GM12878 (cell line): ENCODE results near the gene ALDH1L1. TPM values are rescaled to one million over a fixed set of nuclear protein-coding genes. Genes with fewer than 3 reads are reported as not detected.

Experiments used
- ATAC-seq: fragments of 200-7000 bp; cut with Tn5 transposase; 3 replicates; pipeline ENCODE4 v1.9.1; 2020; ENCODE audit warnings: mild to moderate bottlenecking, moderate library complexity
- BruUV-seq: library from RNA; stranded (reverse); fragments of 400-500 nt; replicated peaks from 2 replicates; lab custom pipeline; 2021; lab: Mats Ljungman, UMichigan
- CTCF ChIA-PET: fragments of 300-600 bp; sonication (Branson Sonifier 250); formaldehyde crosslinking; extraction: SDS; loops from one replicate; lab custom pipeline; 2021; ENCODE audit warnings: inconsistent platforms; lab: Yijun Ruan, JAX
- POLR2A ChIA-PET: fragments of 350-600 bp; formaldehyde crosslinking; extraction: SDS; loops from one replicate; lab custom pipeline; 2021; ENCODE audit warnings: inconsistent platforms; lab: Charles Lee
- RAD21 ChIA-PET: fragments of 300-600 bp; sonication (Branson Sonifier 250); formaldehyde crosslinking; loops from one replicate; lab custom pipeline; 2023; ENCODE audit warnings: antibody characterized with exemption; ENCODE audit not compliant: unreplicated experiment; lab: Charles Lee
- SMC1A ChIA-PET: fragments of 300-600 bp; sonication (Branson Sonifier 250); formaldehyde crosslinking; loops from one replicate; lab custom pipeline; 2023; ENCODE audit not compliant: unreplicated experiment, uncharacterized antibody; lab: Charles Lee
- DNase-seq: peaks from one replicate; pipeline ENCODE4 v3.0.0-alpha.2; 2011; ENCODE audit warnings: low read depth, low spot score
- FAIRE-seq: peaks from 3 replicates; lab custom pipeline; 2011; peaks lifted over from hg19 to GRCh38; lab: Jason Lieb, UNC
- H2AFZ ChIP-seq: 2 replicates; pipeline ENCODE4 v1.6.0; 2011; ENCODE audit warnings: low read depth, low read length, control low read depth; ENCODE audit not compliant: control insufficient read depth
- H3K27ac ChIP-seq: 2 replicates; pipeline ENCODE4 v1.5.1; 2011; ENCODE audit warnings: control low read depth; ENCODE audit not compliant: control insufficient read depth, insufficient read depth
- H3K27me3 ChIP-seq, 2 experiments: replicated peaks in 1 of 2; 2 replicates each; pipeline versions ENCODE4 v1.6.0 to v1.6.1; 2011; ENCODE audit warnings: low read length in 1 of 2; ENCODE audit not compliant: control insufficient read depth in 2 of 2, insufficient read depth in 2 of 2
- H3K36me3 ChIP-seq, 2 experiments: 2 replicates each; pipeline ENCODE4 v1.5.1; 2011; ENCODE audit warnings: low read length in 1 of 2; ENCODE audit not compliant: control insufficient read depth in 2 of 2, insufficient read depth in 2 of 2
- H3K4me1 ChIP-seq: 2 replicates; pipeline ENCODE4 v1.6.1; 2011; ENCODE audit warnings: mild to moderate bottlenecking, low read length, moderate library complexity, mixed read lengths; ENCODE audit not compliant: control insufficient read depth, insufficient read depth
- H3K4me2 ChIP-seq: 2 replicates; pipeline ENCODE4 v1.6.0; 2011; ENCODE audit warnings: control low read depth; ENCODE audit not compliant: control insufficient read depth, insufficient read depth
- H3K4me3 ChIP-seq: fragments of 200-600 bp; sonication (generic); 2 replicates; pipeline ENCODE4 v1.5.1; 2016
- H3K79me2 ChIP-seq: 2 replicates; pipeline ENCODE4 v1.6.0; 2011; ENCODE audit warnings: low read length; ENCODE audit not compliant: control insufficient read depth, insufficient read depth
- H3K9ac ChIP-seq: 2 replicates; pipeline ENCODE4 v1.8.0; 2011; ENCODE audit warnings: low read length, control low read depth, mixed read lengths; ENCODE audit not compliant: control insufficient read depth, insufficient read depth
- H3K9me3 ChIP-seq: replicated peaks from 3 replicates; pipeline ENCODE4 v1.5.1; 2011; ENCODE audit warnings: mild to moderate bottlenecking, low read length; ENCODE audit not compliant: control insufficient read depth, insufficient read depth
- H4K20me1 ChIP-seq: 2 replicates; pipeline ENCODE4 v1.6.0; 2011; ENCODE audit not compliant: control insufficient read depth, insufficient read depth
- E2F8 ChIP-seq: fragments of 450-650 bp; IDR thresholded peaks from 2 replicates; pipeline ENCODE4 v1.6.1; 2018; ENCODE audit warnings: mild to moderate bottlenecking, low read depth, moderate library complexity; ENCODE audit not compliant: partially characterized antibody
- IKZF1 ChIP-seq: fragments of 450-650 bp; conservative IDR thresholded peaks from 2 replicates; pipeline ENCODE4 v1.6.1; 2017; ENCODE audit warnings: antibody characterized with exemption, mild to moderate bottlenecking
- MEF2B ChIP-seq: fragments of 450-650 bp; IDR thresholded peaks from 2 replicates; pipeline ENCODE4 v1.6.1; 2018; ENCODE audit warnings: mild to moderate bottlenecking, moderate library complexity; ENCODE audit not compliant: partially characterized antibody, poor library complexity, severe bottlenecking
- MTA2 ChIP-seq: fragments of 450-650 bp; IDR thresholded peaks from 2 replicates; pipeline ENCODE4 v1.6.1; 2016; ENCODE audit warnings: low read depth, mild to moderate bottlenecking, moderate library complexity
- WGBS: methylation state at CpG from one replicate; pipeline ENCODE4 v1.1.6; 2016; ENCODE audit warnings: low lambda C conversion rate; ENCODE audit not compliant: insufficient replicate concordance, insufficient coverage; ENCODE audit errors: missing lambda C conversion rate; 5-methylcytosine and 5-hydroxymethylcytosine counted together
- in situ Hi-C: fragments of 300-500 bp; cut with MboI; formaldehyde crosslinking; loops from 9 replicates; pipeline ENCODE4 v1.14.3; 2018; ENCODE audit warnings: mixed read lengths
- intact Hi-C: fragments of 100-400 bp; cut with micrococcal nuclease; formaldehyde crosslinking; loops from one replicate; pipeline ENCODE4 v1.14.2; 2022; ENCODE audit not compliant: unreplicated experiment
- polyA plus RNA-seq, 11 experiments: library from polyadenylated mRNA; depleted of rRNA in 4 of 11; unstranded in 6 of 11; stranded (reverse) in 5 of 11; fragments of >200 nt; fragmentation: Nextera tagmentation in 4 of 11; fragmentation: Illumina TruSeq in 1 of 11; extraction: Ambion mirVana in 4 of 11; extraction: Trizol in 1 of 11; gene quantifications; 1 replicate in 1 of 11; 2 replicates in 10 of 11; pipeline versions ENCODE4 v1.2.1 to v1.2.3, GENCODE V29; 2011 to 2016; ENCODE audit warnings: inconsistent platforms in 2 of 11, missing spikeins in 2 of 11, low read depth in 1 of 11
- total RNA-seq, 4 experiments: library from RNA; depleted of rRNA in 3 of 4; stranded (reverse); fragments of >200 nt in 3 of 4; fragmentation: Illumina TruSeq in 1 of 4; extraction: Trizol in 1 of 4; gene quantifications; 2 replicates each; pipeline versions ENCODE4 v1.2.1 to v1.2.3, GENCODE V29; 2013 to 2021

Gene ALDH1L1
- total and polyA plus RNA-seq, 10 of the 15 experiments (the other 5 are each of a cell fraction or from before 2014, with no cell fraction given), result 0.04 to 18.2 (median 0.45) TPM

DNA sequence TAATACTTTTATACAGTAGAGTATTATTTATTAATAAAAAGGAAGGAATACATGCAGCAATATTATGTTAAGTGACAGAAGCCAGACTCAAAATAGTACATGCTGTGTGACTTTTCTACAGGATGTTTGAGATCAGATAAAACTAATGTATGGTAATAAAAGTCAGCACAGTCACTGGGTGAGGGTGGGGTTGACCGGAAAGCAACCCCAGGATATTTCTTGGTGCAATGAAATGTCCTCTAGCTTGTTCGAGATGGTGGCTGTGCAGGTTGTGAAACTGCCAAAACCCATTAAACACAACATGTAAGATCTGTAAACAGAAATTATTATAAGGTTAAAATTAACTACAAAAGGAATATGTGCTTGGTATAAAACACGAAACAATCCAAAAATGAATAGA, 20.8 kb upstream of the ALDH1L1 start:
- SMC1A ChIA-PET, result no interaction called here
- H3K27me3 ChIP-seq, result no peaks in the 10 kb centered on the region; a peak in 2 of 4 replicates

More for the DNA sequence above, 20.8 kb upstream of the ALDH1L1 start:
- no peak overlapping the region for H3K4me2 ChIP-seq
- POLR2A ChIA-PET, result no interaction called here
- H3K9me3 ChIP-seq, result no peaks in the 10 kb centered on the region
- no peaks in the 10 kb centered on the region for H4K20me1 ChIP-seq
- RAD21 ChIA-PET, result no interaction called here
- 38% methylated on average over 3 of the region's 3 CpGs for WGBS
- intact Hi-C loops (no loop called here), in situ Hi-C loops (no loop called here)
- H3K4me3 ChIP-seq, result no peak overlapping the region
- no peak overlapping the region for H3K27ac ChIP-seq
- TF ChIP-seq MEF2B (no peak), IKZF1 (no peak), MTA2 (no peak), E2F8 (no peak)
- no peak for DNase-seq
- no peak for FAIRE-seq
- CTCF ChIA-PET, result interaction anchor here (0.9 kb wide), 1 partner anchor 67 kb away, joined by 4 read pairs; no protein-coding TSS in a partner anchor
- H3K9ac ChIP-seq, result no peak overlapping the region
- no peaks in the 10 kb centered on the region for H3K4me1 ChIP-seq
- no peaks in the 10 kb centered on the region for H3K36me3 ChIP-seq
- no peak overlapping the region for H2AFZ ChIP-seq
- H3K79me2 ChIP-seq, result no peaks in the 10 kb centered on the region
- ATAC-seq, result no peak
- no TSS peak for BruUV-seq
